HG02571 (cell line): ENCODE data around the gene CHAF1A.

Source experiments
- ATAC-seq: cut with Tn5 transposase; IDR thresholded peaks from one replicate; pipeline ENCODE4 v1.9.1; 2021; ENCODE audit warnings: mild to moderate bottlenecking, moderate library complexity; ENCODE audit not compliant: unreplicated experiment

The CHAF1A gene

DNA sequence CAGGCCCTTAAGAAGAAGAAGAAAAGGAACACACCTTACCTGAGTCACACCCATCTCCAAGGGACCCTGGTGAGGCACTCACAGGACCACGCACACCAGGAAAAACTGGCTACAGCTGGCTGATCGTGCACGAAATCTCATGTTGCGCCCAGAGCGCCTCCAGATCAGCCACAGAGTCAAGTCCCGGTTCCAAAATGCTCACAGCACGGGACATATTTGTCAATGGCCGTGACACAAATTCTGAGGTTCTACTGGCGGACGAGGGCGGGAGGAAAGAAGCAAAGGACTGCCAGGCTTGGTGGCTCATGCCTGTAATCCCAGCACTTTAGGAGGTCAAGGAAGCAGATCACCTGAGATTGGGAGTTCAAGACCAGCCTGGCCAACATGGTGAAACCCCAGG, 23.6 kb upstream of the CHAF1A start:
- no peak for ATAC-seq

DNA sequence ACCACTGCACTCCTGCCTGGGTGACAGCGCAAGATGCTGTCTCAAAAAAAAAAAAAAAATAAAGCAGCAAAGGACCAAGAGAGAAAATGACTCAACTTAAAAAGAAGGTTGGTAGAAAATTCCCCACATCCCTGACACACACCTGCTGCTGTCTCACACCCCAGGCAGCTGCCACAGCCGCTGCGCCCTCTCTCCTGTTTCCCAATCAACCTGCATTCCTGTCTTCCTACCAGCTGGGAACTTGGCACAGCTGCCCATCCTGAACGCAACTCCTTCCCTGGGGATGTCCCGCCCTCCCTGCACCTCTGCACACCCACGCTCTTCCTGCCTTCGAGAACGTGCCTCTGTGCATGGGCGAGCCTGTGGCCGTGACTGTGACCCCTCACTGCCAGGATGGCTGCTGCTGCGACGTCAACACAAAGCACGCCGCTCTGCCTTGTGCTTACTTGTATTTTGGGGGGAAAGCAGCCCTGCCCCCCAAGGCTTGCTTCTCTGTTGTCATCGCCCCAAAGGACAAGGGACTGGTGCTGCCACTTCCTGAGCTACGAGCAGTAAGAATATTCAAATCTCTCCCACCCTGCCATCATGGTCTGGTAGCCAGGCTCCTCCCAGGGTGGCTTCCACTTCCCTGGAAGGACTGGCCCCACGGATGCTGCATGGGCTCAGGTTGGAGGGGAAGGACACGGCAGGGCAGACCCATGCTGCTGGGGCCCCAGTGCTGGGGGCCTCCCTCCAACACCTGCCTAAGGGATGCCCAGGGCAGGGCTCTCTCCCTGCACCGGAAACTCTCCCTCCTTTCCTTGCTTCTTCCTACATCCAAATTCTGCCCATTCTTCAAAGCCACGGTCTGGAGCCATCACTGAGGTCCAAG, 22.8 kb upstream of the CHAF1A start:
- ATAC-seq, result no peak

DNA sequence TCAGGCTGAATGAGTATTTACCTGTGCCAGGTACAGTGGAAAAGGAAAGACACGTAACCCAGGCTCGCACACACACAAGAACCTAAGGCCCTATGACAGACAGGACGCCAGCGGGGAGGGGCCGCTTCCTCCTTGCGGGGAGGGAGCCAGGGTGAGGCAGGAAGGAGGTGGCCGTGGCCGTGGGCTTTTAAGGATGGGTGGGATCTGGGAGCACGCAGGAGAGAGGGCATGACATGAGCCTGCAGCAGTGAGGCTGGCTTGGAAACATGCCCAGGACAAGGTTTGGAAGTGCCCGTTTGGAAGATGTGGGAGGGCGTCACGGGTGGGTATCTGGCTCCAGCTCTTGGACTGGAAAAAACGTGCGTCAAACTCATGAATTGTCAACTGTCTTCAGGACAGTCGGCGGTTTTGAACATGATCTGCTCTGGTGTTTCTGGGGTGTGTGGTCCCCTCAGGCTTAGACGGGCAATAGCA, 22.1 kb upstream of the CHAF1A start:
- ATAC-seq, result no peak

DNA sequence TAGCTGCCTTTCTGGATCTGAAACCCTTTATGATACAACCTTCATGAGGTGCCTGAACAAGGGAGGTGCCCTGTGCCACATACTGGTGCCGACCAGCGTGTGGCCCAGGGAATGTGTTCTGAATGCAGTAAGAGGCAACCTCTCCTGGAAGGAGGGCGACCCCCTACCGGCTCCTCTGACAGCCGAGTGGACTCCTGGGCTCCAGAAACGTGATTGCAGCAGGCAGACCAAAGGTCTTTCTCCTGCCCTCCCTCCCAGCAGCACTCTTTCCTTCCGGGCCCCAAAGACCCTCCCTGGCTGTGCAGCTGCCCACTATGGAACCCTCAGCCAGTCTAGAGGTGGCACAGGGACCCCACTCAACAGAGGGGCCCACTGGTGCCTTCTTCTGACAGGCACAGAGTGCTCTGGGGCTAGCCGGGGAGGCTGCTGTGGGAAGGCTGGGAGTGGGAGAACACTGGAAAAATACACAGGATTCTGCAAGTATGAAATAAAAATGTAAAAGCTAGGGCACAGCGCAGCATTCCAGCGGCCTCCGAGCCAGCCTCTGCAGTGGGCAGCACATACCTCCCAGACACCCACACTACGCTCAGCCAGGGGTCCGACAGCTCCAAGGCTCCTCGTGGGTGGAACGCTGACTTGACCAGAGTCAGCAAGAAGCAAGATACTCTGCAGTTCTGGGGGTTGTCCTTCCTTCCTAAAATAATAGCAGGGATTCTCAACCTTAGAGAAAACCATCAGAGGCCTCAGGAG, 17.0 kb upstream of the CHAF1A start:
- no peak for ATAC-seq

- no peak for ATAC-seq
Observed at GRCh38 chr19:4386041-4386782, 16.2 kb upstream of the CHAF1A start.

- ATAC-seq, result no peak
Observed at GRCh38 chr19:4388337-4389063, 13.9 kb upstream of the CHAF1A start.

- no peak for ATAC-seq
Observed at GRCh38 chr19:4389064-4389375, 13.4 kb upstream of the CHAF1A start.

DNA sequence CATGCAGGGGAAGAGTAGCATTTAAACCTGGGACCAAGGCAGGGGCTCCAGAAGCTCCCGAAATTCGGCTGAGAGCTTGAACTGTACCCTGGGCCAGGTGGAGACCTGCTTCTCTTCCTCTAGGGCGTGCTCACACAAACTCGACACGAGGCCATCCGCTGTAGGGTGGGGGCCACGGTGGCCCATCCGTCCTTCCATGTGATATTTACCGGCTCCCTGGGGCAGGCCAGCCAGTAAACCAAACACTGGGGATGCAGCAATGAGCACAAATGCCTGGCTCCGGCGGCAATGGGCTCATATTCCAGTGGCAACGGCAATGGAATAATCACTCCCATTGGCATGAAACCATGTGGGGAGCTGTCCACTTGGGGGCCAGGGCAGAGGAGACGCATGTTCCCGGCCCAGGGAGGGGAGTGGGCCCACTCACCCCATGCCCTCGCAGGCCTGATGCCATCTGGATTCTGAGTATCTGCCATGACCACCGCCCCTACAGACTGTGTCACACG, 12.9 kb upstream of the CHAF1A start:
- no peak for ATAC-seq

DNA sequence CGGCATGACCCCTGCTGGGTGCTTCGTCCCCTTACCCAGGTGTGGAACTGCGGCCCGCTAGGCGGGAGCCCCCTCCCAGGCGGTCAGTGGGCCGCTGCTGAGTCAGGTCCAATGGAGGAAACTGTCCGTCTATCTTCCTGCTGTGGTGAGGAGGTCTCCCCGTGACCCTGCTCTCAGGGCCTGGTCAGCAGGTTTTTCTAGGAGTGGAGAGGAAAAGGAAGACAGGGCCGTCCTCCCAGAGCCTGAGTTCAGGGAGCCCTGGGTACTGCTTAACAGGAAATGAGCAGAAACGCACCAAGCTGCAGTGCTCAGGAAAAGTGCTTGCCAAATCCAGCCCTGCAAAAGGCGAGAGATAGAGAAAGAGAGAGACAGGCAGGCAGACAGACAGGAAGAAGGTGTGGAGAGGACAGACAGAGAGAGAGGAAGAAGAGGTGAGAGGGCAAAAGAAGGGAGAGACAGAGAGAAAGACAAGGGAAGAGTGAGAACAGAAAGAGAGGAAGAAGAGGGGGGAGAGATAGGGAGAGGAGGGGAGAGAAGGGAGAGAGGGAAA, 12.3 kb upstream of the CHAF1A start:
- no peak for ATAC-seq

- no peak for ATAC-seq
Observed at GRCh38 chr19:4390567-4391305, 11.7 kb upstream of the CHAF1A start.

GRCh38 chr19:4391306-4391693, 11.1 kb upstream of the CHAF1A start:
- no peak for ATAC-seq

GRCh38 chr19:4391701-4392483, 10.5 kb upstream of the CHAF1A start:
- no peak for ATAC-seq

DNA sequence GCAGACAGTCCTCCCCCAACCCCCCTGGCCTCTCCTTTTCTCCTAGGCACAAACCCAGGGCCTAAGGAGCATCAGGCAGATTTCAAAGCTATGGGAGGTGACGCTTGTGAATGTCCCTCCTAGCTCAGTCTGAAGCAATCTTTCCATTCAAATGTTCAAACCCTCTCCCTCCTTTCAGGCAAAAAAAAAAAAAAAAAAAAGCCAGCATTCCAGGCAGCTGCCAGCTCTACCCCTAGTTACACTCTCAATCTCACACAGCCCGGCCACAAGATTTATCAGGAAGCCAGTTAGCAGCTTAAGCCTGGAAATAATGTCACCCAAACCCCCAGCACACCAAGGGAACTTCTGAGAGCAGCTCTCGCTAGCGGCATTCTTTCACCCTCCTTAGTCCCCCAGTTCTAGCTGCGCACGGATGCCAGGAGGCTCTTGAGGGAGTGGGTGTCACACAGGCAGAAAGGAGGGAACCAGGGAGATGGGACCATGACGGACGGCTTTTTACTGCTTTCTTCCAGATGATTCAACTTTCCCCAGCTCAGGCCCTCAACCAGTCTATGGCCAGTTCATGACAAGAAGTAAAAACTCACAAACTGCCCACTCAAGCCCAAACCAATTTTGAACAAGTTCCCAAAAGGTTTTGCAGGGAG, 8.4 kb upstream of the CHAF1A start:
- no peak for ATAC-seq

GRCh38 chr19:4396949-4397783, 5.3 kb upstream of the CHAF1A start:
- ATAC-seq, result no peak

DNA sequence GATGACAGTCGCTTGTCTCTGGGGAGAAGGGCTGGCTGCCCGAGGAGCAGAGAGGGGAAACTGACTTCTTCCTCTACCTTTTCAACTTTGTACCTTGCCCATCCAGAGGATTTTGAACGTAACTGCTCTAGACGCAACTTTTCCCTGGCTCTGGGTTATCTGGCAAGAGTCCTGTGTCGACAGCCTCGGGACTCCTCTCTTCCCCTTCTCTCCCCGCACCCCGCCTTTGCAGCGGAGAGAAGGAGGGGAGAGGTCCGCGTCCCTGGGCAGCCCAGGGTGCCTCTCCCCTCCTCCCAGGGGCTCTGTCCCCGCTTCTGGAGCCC, 2.7 kb upstream of the CHAF1A start:
- ATAC-seq, result no peak

DNA sequence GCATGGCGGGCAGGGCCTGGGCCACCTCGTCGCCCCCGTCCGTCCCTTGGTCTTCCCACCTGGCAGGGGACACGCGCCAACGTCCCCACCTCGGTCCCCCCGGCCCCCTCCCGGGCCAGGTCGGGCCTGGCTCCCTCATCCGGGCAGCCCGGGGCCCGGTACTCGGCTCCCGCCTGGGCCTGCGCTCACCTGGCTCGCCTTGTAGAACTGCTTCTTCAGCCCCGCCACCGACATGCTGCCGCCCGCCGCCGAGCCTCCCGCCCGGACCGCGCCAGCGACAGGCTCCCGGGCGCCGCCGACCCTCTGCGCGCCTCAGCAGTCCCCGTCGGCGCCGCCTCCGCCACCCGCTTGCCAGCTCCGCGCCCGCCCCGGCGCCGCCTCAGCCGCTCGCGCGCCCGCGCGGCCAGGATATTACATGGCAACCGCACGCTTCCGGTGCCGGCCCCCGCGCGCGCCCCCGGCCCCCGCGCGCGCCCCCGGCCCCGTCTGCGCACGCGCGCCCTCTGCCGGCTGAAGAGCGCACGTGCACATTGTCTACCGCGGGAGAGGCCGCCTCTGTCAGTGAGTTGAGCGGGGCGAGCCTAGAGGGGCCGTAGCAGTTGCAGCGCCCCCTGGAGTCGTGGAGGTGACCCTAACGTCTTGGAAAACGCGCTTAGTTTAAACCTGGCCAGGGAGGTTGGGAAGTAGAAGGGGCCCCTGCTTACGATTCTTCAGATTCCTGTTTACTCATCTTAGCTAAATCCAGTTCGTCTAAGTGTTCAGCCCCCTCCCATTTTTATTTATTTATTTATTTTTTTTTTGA, 2.1 kb upstream of the CHAF1A start, which contains the start of gene SH3GL1:
Gene SH3GL1 (minus strand): TSS at position 413 of the 802 bp plus-strand sequence. CDS start 179 bp downstream, at position 234.
- ATAC-seq, result peak; percentile 52

- no peak for ATAC-seq
Observed at GRCh38 chr19:4401769-4402170, 670 bp upstream of the CHAF1A start.
